Esophagus muscularis mucosa (tissue), 4 donors: ENCODE measurements around the gene TMEM123. TPM values are rescaled to one million over a fixed set of nuclear protein-coding genes. Genes with fewer than 3 reads are reported as not detected.
"Not testable (repeated sequence)": the region's sequence is repeated elsewhere in the genome, so short reads cannot be mapped to it uniquely, and the experiment has no call there.

Experiments used
- DNase-seq: peaks from one replicate; pipeline ENCODE4 v3.0.0-alpha.2; 2017; ENCODE audit errors: extremely low spot score
- H3K27ac ChIP-seq, 4 donors: fragments of 200-600 bp; sonication (generic); replicated peaks in 1 of 4; 1 replicate in 3 of 4; 2 replicates in 1 of 4; pipeline ENCODE4 v1.5.1; 2016 to 2019; ENCODE audit warnings: mild to moderate bottlenecking in 1 of 4
- H3K27me3 ChIP-seq, 4 donors: fragments of 200-600 bp; sonication (generic); one replicate each; pipeline versions ENCODE4 v1.5.1 to v1.6.0; 2016 to 2019
- H3K36me3 ChIP-seq, 4 donors: fragments of 200-600 bp; sonication (generic); one replicate each; pipeline ENCODE4 v1.5.1; 2016 to 2019
- H3K4me1 ChIP-seq, 4 donors: fragments of 200-600 bp; sonication (generic); one replicate each; pipeline ENCODE4 v1.5.1; 2016 to 2019
- H3K4me3 ChIP-seq, 4 donors: fragments of 200-600 bp; sonication (generic); 1 replicate in 2 of 4; 2 replicates in 2 of 4; pipeline ENCODE4 v1.5.1; 2016 to 2019; ENCODE audit warnings: mild to moderate bottlenecking in 4 of 4, moderate library complexity in 1 of 4
- H3K9me3 ChIP-seq, 4 donors: fragments of 200-600 bp; sonication (generic); 1 replicate in 3 of 4; 2 replicates in 1 of 4; pipeline ENCODE4 v1.5.1; 2016 to 2019
- CTCF ChIP-seq, 3 experiments: fragments of 200-600 bp in 2 of 3; fragments of 450-650 bp in 1 of 3; sonication (generic) in 2 of 3; IDR thresholded peaks; one replicate each; pipeline ENCODE4 v1.5.1; 2017 to 2019; ENCODE audit warnings: antibody characterized with exemption in 3 of 3, mild to moderate bottlenecking in 2 of 3, moderate library complexity in 1 of 3
- EP300 ChIP-seq: sonication (generic); formaldehyde crosslinking; IDR thresholded peaks from one replicate; pipeline ENCODE4 v1.6.1; 2017; ENCODE audit warnings: antibody characterized with exemption
- POLR2A ChIP-seq: fragments of 450-650 bp; IDR thresholded peaks from one replicate; pipeline ENCODE4 v1.6.1; 2017; ENCODE audit warnings: antibody characterized with exemption, moderate library complexity, mild to moderate bottlenecking, low read depth
- POLR2AphosphoS5 ChIP-seq, 2 donors: sonication (generic); formaldehyde crosslinking; IDR thresholded peaks; one replicate each; pipeline ENCODE4 v1.6.1; 2017; ENCODE audit warnings: antibody characterized with exemption in 2 of 2
- WGBS: methylation state at CpG from one replicate; pipeline ENCODE4 v1.1.5; 2018; 5-methylcytosine and 5-hydroxymethylcytosine counted together
- intact Hi-C: fragments of 100-400 bp; cut with DNase I; formaldehyde crosslinking; loops from one replicate; pipeline ENCODE4 v1.15.1; 2023
- total RNA-seq, 4 donors: library from RNA; depleted of rRNA; stranded (reverse); fragments of >200 nt; gene quantifications; one replicate each; pipeline versions ENCODE4 v1.1.0 to v1.2.1, GENCODE V29; 2016

TMEM123 gene
- total RNA-seq, 4 donors from 2014 or later = 82.7 to 116 (median 88.8) TPM

GRCh38 chr11:102437727-102438126 lies 14.8 kb downstream of the TMEM123 start:
- intact Hi-C loops = no loop called here
- WGBS = 76% methylated on average over 2 of the region's 2 CpGs
- TF ChIP-seq POLR2A = no peak
- no peak for TF ChIP-seq CTCF (IDR thresholded peaks at IDR 0.05)
- TF ChIP-seq EP300 = no peak
- TF ChIP-seq POLR2AphosphoS5 (IDR thresholded peaks at IDR 0.05) = no peak
- peaks cover 0 to 17% (median 6%) of the 10 kb centered on the region in 4 donors for H3K4me1 ChIP-seq
- peaks cover 0 to 4% (median 1%) of the 10 kb centered on the region in 4 donors for H3K36me3 ChIP-seq
- no peak overlapping the region for H3K27ac ChIP-seq
- no peaks in the 10 kb centered on the region for H3K9me3 ChIP-seq
- H3K4me3 ChIP-seq = no peak overlapping the region
- no peak for DNase-seq
- H3K27me3 ChIP-seq = no peaks in the 10 kb centered on the region

GRCh38 chr11:102436976-102437375 lies 15.6 kb downstream of the TMEM123 start:
- 88% methylated on average over 2 of the region's 2 CpGs for WGBS
- TF ChIP-seq POLR2A (no peak), CTCF (IDR thresholded peaks at IDR 0.05) (no peak), POLR2AphosphoS5 (IDR thresholded peaks at IDR 0.05) (no peak), EP300 (no peak)
- peaks cover 0 to 6% (median 2%) of the 10 kb centered on the region in 4 donors for H3K36me3 ChIP-seq
- peaks cover 0 to 17% (median 6%) of the 10 kb centered on the region in 4 donors for H3K4me1 ChIP-seq
- H3K27ac ChIP-seq = no peak overlapping the region
- no peak for DNase-seq
- H3K4me3 ChIP-seq = no peak overlapping the region
- no peaks in the 10 kb centered on the region for H3K9me3 ChIP-seq
- H3K27me3 ChIP-seq = no peaks in the 10 kb centered on the region
- intact Hi-C loops = no loop called here

- no peak overlapping the region for H3K27ac ChIP-seq
- 78% methylated on average over 3 of the region's 3 CpGs for WGBS
- no peak for DNase-seq
- intact Hi-C loops = no loop called here
- no peak overlapping the region for H3K4me3 ChIP-seq
- peaks cover 0 to 6% (median 2%) of the 10 kb centered on the region in 4 donors for H3K36me3 ChIP-seq
- H3K4me1 ChIP-seq = peaks cover 0 to 17% (median 6%) of the 10 kb centered on the region in 4 donors
- no peaks in the 10 kb centered on the region for H3K9me3 ChIP-seq
- H3K27me3 ChIP-seq = no peaks in the 10 kb centered on the region
- TF ChIP-seq EP300 = no peak
Observed at GRCh38 chr11:102436561-102436960, 16.0 kb downstream of the TMEM123 start.

- Histone ChIP-seq H3K27ac (no peak overlapping the region), H3K4me1 (peaks cover 3 to 20% (median 11%) of the 10 kb centered on the region in 4 donors), H3K9me3 (no peaks in the 10 kb centered on the region), H3K4me3 (no peak overlapping the region), H3K36me3 (peaks cover 0 to 6% (median 2%) of the 10 kb centered on the region in 4 donors), H3K27me3 (no peaks in the 10 kb centered on the region)
- TF ChIP-seq POLR2AphosphoS5 (IDR thresholded peaks at IDR 0.05) (no peak), EP300 (no peak), POLR2A (no peak), CTCF (IDR thresholded peaks at IDR 0.05) (no peak)
- no peak for DNase-seq
- intact Hi-C loops = no loop called here
- 93% methylated on average over 3 of the region's 3 CpGs for WGBS
Observed at GRCh38 chr11:102435688-102436087, 16.9 kb downstream of the TMEM123 start.

GRCh38 chr11:102433571-102433970 lies 19.0 kb downstream of the TMEM123 start:
- DNase-seq, H3K9me3 ChIP-seq, H3K27ac ChIP-seq, H3K36me3 ChIP-seq, intact Hi-C loops, H3K27me3 ChIP-seq, H3K4me3 ChIP-seq: not testable (repeated sequence)
- WGBS = 94% methylated on average over 3 of the region's 3 CpGs
- peaks cover 17 to 35% (median 28%) of the 10 kb centered on the region in 4 donors for H3K4me1 ChIP-seq

GRCh38 chr11:102432560-102432959 lies 20.0 kb downstream of the TMEM123 start:
- DNase-seq, H3K4me3 ChIP-seq, H3K36me3 ChIP-seq, H3K9me3 ChIP-seq, H3K27me3 ChIP-seq, intact Hi-C loops, H3K27ac ChIP-seq: not testable (repeated sequence)
- 100% methylated on average over 1 of the region's 2 CpGs for WGBS
- peaks cover 17 to 30% (median 28%) of the 10 kb centered on the region in 4 donors for H3K4me1 ChIP-seq
